Epithelial cell of esophagus (primary cell): ENCODE measurements around the gene SEC16A.

Experiments used
- DNase-seq: peaks from one replicate; pipeline ENCODE4 v3.0.0; 2010; ENCODE audit warnings: low read depth
- H3K4me3 ChIP-seq: 2 replicates; pipeline ENCODE4 v1.5.1; 2011; ENCODE audit warnings: mild to moderate bottlenecking, low read length, control low read depth
- TF ChIP-seq, protein P1 (sequence below): IDR thresholded peaks from 2 replicates; pipeline ENCODE4 v1.5.1; 2011; ENCODE audit warnings: low read depth, mild to moderate bottlenecking, low read length, control low read depth, inconsistent platforms; ENCODE audit not compliant: insufficient read depth; ENCODE audit errors: missing control alignments

The SEC16A gene

GRCh38 chr9:136436055-136436634, 46.7 kb downstream of the SEC16A start:
- no peak for DNase-seq
- TF ChIP-seq, protein P1, sequence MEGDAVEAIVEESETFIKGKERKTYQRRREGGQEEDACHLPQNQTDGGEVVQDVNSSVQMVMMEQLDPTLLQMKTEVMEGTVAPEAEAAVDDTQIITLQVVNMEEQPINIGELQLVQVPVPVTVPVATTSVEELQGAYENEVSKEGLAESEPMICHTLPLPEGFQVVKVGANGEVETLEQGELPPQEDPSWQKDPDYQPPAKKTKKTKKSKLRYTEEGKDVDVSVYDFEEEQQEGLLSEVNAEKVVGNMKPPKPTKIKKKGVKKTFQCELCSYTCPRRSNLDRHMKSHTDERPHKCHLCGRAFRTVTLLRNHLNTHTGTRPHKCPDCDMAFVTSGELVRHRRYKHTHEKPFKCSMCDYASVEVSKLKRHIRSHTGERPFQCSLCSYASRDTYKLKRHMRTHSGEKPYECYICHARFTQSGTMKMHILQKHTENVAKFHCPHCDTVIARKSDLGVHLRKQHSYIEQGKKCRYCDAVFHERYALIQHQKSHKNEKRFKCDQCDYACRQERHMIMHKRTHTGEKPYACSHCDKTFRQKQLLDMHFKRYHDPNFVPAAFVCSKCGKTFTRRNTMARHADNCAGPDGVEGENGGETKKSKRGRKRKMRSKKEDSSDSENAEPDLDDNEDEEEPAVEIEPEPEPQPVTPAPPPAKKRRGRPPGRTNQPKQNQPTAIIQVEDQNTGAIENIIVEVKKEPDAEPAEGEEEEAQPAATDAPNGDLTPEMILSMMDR, result no peak
- no peak overlapping the region for H3K4me3 ChIP-seq

GRCh38 chr9:136434580-136435169, 48.2 kb downstream of the SEC16A start:
- TF ChIP-seq, protein P1, result no peak
- no peak for DNase-seq
- H3K4me3 ChIP-seq, result no peak overlapping the region

- TF ChIP-seq, protein P1, result no peak
- DNase-seq, result no peak
- no peak overlapping the region for H3K4me3 ChIP-seq
Measured at GRCh38 chr9:136433849-136434579, 48.8 kb downstream of the SEC16A start.

GRCh38 chr9:136433043-136433715, 49.7 kb downstream of the SEC16A start:
- TF ChIP-seq, protein P1, result no peak
- no peak for DNase-seq
- no peak overlapping the region for H3K4me3 ChIP-seq

GRCh38 chr9:136432591-136432990, 50.2 kb downstream of the SEC16A start:
- TF ChIP-seq, protein P1, result no peak
- no peak for DNase-seq
- H3K4me3 ChIP-seq, result no peak overlapping the region

- no peak for DNase-seq
- no peak overlapping the region for H3K4me3 ChIP-seq
- TF ChIP-seq, protein P1, result no peak
Measured at GRCh38 chr9:136431782-136432350, 51.0 kb downstream of the SEC16A start.
